Measurements from ENCODE around the gene OR1J1.

OR1J1 gene

GRCh38 chr9:122475717-122476116 is 2.0 kb downstream of the OR1J1 start:
- Histone ChIP-seq H3K36me3 (no peaks in the 10 kb centered on the region), H3K27ac (no peak overlapping the region), H3K4me3 (ENCODE audit: low read depth, low read length) (no peak overlapping the region), H3K9me3 (ENCODE audit: severe bottlenecking) (peaks cover 3% of the 10 kb centered on the region), H3K27me3 (ENCODE audit: insufficient read depth, low read depth, severe bottlenecking) (peaks cover 14% of the 10 kb centered on the region)
- no peak for DNase-seq
- TF ChIP-seq, protein P1, sequence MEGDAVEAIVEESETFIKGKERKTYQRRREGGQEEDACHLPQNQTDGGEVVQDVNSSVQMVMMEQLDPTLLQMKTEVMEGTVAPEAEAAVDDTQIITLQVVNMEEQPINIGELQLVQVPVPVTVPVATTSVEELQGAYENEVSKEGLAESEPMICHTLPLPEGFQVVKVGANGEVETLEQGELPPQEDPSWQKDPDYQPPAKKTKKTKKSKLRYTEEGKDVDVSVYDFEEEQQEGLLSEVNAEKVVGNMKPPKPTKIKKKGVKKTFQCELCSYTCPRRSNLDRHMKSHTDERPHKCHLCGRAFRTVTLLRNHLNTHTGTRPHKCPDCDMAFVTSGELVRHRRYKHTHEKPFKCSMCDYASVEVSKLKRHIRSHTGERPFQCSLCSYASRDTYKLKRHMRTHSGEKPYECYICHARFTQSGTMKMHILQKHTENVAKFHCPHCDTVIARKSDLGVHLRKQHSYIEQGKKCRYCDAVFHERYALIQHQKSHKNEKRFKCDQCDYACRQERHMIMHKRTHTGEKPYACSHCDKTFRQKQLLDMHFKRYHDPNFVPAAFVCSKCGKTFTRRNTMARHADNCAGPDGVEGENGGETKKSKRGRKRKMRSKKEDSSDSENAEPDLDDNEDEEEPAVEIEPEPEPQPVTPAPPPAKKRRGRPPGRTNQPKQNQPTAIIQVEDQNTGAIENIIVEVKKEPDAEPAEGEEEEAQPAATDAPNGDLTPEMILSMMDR (IDR thresholded peaks at IDR 0.05; ENCODE audit: low read depth, low read length) = no peak

- DNase-seq = no peak
- no peak overlapping the region for H3K4me3 ChIP-seq (ENCODE audit: low read depth, low read length)
- peaks cover 14% of the 10 kb centered on the region for H3K27me3 ChIP-seq (ENCODE audit: insufficient read depth, low read depth, severe bottlenecking)
- TF ChIP-seq, protein P1 (IDR thresholded peaks at IDR 0.05; ENCODE audit: low read depth, low read length) = no peak
- no peaks in the 10 kb centered on the region for H3K36me3 ChIP-seq
- H3K9me3 ChIP-seq (ENCODE audit: severe bottlenecking) = peaks cover 6% of the 10 kb centered on the region
- no peak overlapping the region for H3K27ac ChIP-seq
Observed at GRCh38 chr9:122474561-122474960, 3.2 kb downstream of the OR1J1 start.

- Histone ChIP-seq H3K27ac (no peak overlapping the region), H3K4me3 (ENCODE audit: low read depth, low read length) (no peak overlapping the region)
Observed at GRCh38 chr9:122468735-122469134, 9.0 kb downstream of the OR1J1 start.

GRCh38 chr9:122466456-122466855 is 11.3 kb downstream of the OR1J1 start:
- peaks cover 8% of the 10 kb centered on the region for H3K27me3 ChIP-seq (ENCODE audit: insufficient read depth, low read depth, severe bottlenecking)
- no peak for DNase-seq
- TF ChIP-seq, protein P1 (IDR thresholded peaks at IDR 0.05; ENCODE audit: low read depth, low read length) = no peak
- H3K4me3 ChIP-seq (ENCODE audit: low read depth, low read length) = no peak overlapping the region
- H3K36me3 ChIP-seq = no peaks in the 10 kb centered on the region
- no peak overlapping the region for H3K27ac ChIP-seq
- H3K9me3 ChIP-seq (ENCODE audit: severe bottlenecking) = peaks cover 3% of the 10 kb centered on the region

More at GRCh38 chr9:122468735-122469134, 9.0 kb downstream of the OR1J1 start:
- Histone ChIP-seq H3K9me3 (ENCODE audit: severe bottlenecking) (peaks cover 6% of the 10 kb centered on the region), H3K36me3 (no peaks in the 10 kb centered on the region), H3K27me3 (ENCODE audit: insufficient read depth, low read depth, severe bottlenecking) (peaks cover 20% of the 10 kb centered on the region)
- no peak for DNase-seq
- TF ChIP-seq, protein P1 (IDR thresholded peaks at IDR 0.05; ENCODE audit: low read depth, low read length) = no peak

DNA sequence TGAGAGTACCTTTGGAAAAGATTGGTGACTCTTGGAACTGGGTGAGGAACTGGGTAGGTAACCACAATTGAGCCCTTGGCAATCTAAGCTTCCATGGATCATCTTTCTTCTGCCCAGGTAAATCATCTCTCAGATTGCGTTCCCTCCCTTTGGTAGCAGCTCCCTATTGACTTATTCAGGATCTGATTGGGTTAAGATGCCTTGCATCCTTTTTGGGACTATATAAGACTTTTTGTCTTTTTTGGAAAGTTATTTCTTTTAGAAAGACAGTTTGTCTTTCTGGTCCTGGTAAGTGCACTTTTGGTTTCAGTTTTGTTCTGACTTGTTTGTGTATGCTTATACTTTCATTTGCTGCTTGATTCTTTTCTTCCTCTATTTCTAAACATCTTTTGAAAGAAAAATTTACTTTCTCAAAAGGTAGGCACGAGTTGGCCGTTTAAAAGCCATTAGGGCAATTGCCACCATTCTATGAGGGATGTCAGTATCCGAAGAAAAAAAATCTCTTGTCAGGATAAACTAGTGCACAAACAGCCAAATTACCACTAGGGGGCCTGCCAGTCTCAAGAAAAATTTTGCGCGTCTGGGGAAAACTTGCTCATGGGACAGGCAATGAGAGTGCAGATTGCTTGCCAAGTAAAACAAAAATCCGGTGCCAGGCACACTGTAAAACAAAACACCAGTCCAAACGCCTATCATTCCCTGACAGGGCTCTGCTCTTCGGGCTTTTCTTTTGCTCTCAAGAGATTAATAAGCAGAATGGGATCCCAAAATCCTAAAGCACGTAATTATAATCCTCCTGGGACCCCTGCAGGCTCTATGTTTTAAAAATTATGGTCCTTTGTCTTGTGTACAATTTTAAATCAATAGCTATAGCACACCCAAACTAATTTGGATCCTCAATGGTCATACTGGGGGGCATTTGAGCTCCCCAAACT is 12.8 kb downstream of the OR1J1 start:
- Histone ChIP-seq H3K9me3 (ENCODE audit: severe bottlenecking) (peaks cover under 1% of the 10 kb centered on the region), H3K4me3 (ENCODE audit: low read depth, low read length) (0 out of 2 replicates have a peak overlapping the region, but pooled peaks have one; percentile 8), H3K27me3 (ENCODE audit: insufficient read depth, low read depth, severe bottlenecking) (peaks cover 8% of the 10 kb centered on the region), H3K36me3 (no peaks in the 10 kb centered on the region), H3K27ac (no peak overlapping the region)
- TF ChIP-seq, protein P1 (IDR thresholded peaks at IDR 0.05; ENCODE audit: low read depth, low read length) = peak; percentile 78
- peak; percentile 80 for DNase-seq
